ENCODE measurements around the gene MS4A2.
"Not testable (repeated sequence)": the region's sequence is repeated elsewhere in the genome, so short reads cannot be mapped to it uniquely, and the experiment has no call there.

The MS4A2 gene

GRCh38 chr11:60124802-60125432 is 36.5 kb downstream of the MS4A2 start:
- H3K36me3 Mint-ChIP-seq = no peaks in the 10 kb centered on the region
- no peaks in the 10 kb centered on the region for H3K4me1 Mint-ChIP-seq
- H3K27me3 Mint-ChIP-seq = peaks cover 11% of the 10 kb centered on the region
- no peaks in the 10 kb centered on the region for H3K9me3 Mint-ChIP-seq
- no peak overlapping the region for H3K4me3 Mint-ChIP-seq
- H3K27ac Mint-ChIP-seq = no peak overlapping the region

GRCh38 chr11:60125956-60126585 is 37.6 kb downstream of the MS4A2 start:
- no peak overlapping the region for H3K4me3 Mint-ChIP-seq

GRCh38 chr11:60127311-60127811 is 38.9 kb downstream of the MS4A2 start:
- Mint-ChIP-seq H3K27ac (no peak overlapping the region), H3K4me1 (no peaks in the 10 kb centered on the region), H3K4me3 (no peak overlapping the region), H3K9me3 (no peaks in the 10 kb centered on the region), H3K36me3 (no peaks in the 10 kb centered on the region), H3K27me3 (peaks cover 6% of the 10 kb centered on the region)

More at GRCh38 chr11:60125956-60126585, 37.6 kb downstream of the MS4A2 start:
- no peaks in the 10 kb centered on the region for H3K4me1 Mint-ChIP-seq
- no peaks in the 10 kb centered on the region for H3K36me3 Mint-ChIP-seq
- H3K9me3 Mint-ChIP-seq = no peaks in the 10 kb centered on the region
- peaks cover 8% of the 10 kb centered on the region for H3K27me3 Mint-ChIP-seq
- H3K27ac Mint-ChIP-seq = no peak overlapping the region

GRCh38 chr11:60128376-60128775 is 39.9 kb downstream of the MS4A2 start:
- Mint-ChIP-seq H3K4me1 (no peaks in the 10 kb centered on the region), H3K4me3 (no peak overlapping the region), H3K27ac (no peak overlapping the region), H3K36me3 (no peaks in the 10 kb centered on the region), H3K27me3 (peaks cover 3% of the 10 kb centered on the region), H3K9me3 (peaks cover 2% of the 10 kb centered on the region)

GRCh38 chr11:60128866-60129265 is 40.4 kb downstream of the MS4A2 start:
- H3K36me3 Mint-ChIP-seq, H3K27ac Mint-ChIP-seq, H3K9me3 Mint-ChIP-seq, H3K4me3 Mint-ChIP-seq, H3K4me1 Mint-ChIP-seq, H3K27me3 Mint-ChIP-seq: not testable (repeated sequence)

- no peak overlapping the region for H3K4me3 Mint-ChIP-seq
- peaks cover 2% of the 10 kb centered on the region for H3K27me3 Mint-ChIP-seq
- H3K9me3 Mint-ChIP-seq = peaks cover 11% of the 10 kb centered on the region
- H3K36me3 Mint-ChIP-seq = no peaks in the 10 kb centered on the region
- no peaks in the 10 kb centered on the region for H3K4me1 Mint-ChIP-seq
- H3K27ac Mint-ChIP-seq = no peak overlapping the region
Observed at GRCh38 chr11:60129853-60130252, 41.4 kb downstream of the MS4A2 start.

GRCh38 chr11:60130496-60130895 is 42.0 kb downstream of the MS4A2 start:
- Mint-ChIP-seq H3K27ac (no peak overlapping the region), H3K4me3 (no peak overlapping the region), H3K27me3 (peaks cover 4% of the 10 kb centered on the region), H3K4me1 (no peaks in the 10 kb centered on the region), H3K36me3 (no peaks in the 10 kb centered on the region), H3K9me3 (peaks cover 12% of the 10 kb centered on the region)

- Mint-ChIP-seq H3K4me3 (no peak overlapping the region), H3K9me3 (peaks cover 12% of the 10 kb centered on the region), H3K27me3 (peaks cover 7% of the 10 kb centered on the region), H3K4me1 (no peaks in the 10 kb centered on the region), H3K27ac (no peak overlapping the region), H3K36me3 (no peaks in the 10 kb centered on the region)
Observed at GRCh38 chr11:60131912-60132311, 43.4 kb downstream of the MS4A2 start.

- H3K4me3 Mint-ChIP-seq = no peak overlapping the region
- H3K27ac Mint-ChIP-seq = no peak overlapping the region
Observed at GRCh38 chr11:60133917-60134316, 45.5 kb downstream of the MS4A2 start.

GRCh38 chr11:60143768-60144167 is 55.3 kb downstream of the MS4A2 start:
- H3K4me1 Mint-ChIP-seq = no peaks in the 10 kb centered on the region
- H3K9me3 Mint-ChIP-seq = no peaks in the 10 kb centered on the region
- no peak overlapping the region for H3K27ac Mint-ChIP-seq
- H3K4me3 Mint-ChIP-seq = no peak overlapping the region
- peaks cover 1% of the 10 kb centered on the region for H3K27me3 Mint-ChIP-seq
- no peaks in the 10 kb centered on the region for H3K36me3 Mint-ChIP-seq

More at GRCh38 chr11:60133917-60134316, 45.5 kb downstream of the MS4A2 start:
- Mint-ChIP-seq H3K27me3 (peaks cover 11% of the 10 kb centered on the region), H3K9me3 (peaks cover 12% of the 10 kb centered on the region), H3K4me1 (no peaks in the 10 kb centered on the region), H3K36me3 (no peaks in the 10 kb centered on the region)

GRCh38 chr11:60145677-60146076 is 57.2 kb downstream of the MS4A2 start:
- H3K4me1 Mint-ChIP-seq = no peaks in the 10 kb centered on the region
- peaks cover 1% of the 10 kb centered on the region for H3K27me3 Mint-ChIP-seq
- no peak overlapping the region for H3K4me3 Mint-ChIP-seq
- no peaks in the 10 kb centered on the region for H3K9me3 Mint-ChIP-seq
- no peak overlapping the region for H3K27ac Mint-ChIP-seq
- no peaks in the 10 kb centered on the region for H3K36me3 Mint-ChIP-seq
